Gastroesophageal sphincter (tissue), 3 donors: ENCODE results near the gene TMEM100.
A peak's percentile ranks its signal among the peaks of the same experiment; 100 is the strongest.

Source experiments
- POLR2A ChIP-seq, 2 donors: fragments of 450-650 bp; IDR thresholded peaks; one replicate each; pipeline ENCODE4 v1.6.1; 2017; ENCODE audit warnings: antibody characterized with exemption in 2 of 2, mild to moderate bottlenecking in 2 of 2, moderate library complexity in 1 of 2
- POLR2AphosphoS5 ChIP-seq: sonication (generic); formaldehyde crosslinking; IDR thresholded peaks from one replicate; pipeline ENCODE4 v1.6.1; 2017; ENCODE audit warnings: antibody characterized with exemption
- TF ChIP-seq, protein P1 (sequence below), 4 experiments: fragments of 200-600 bp in 2 of 4; fragments of 450-650 bp in 2 of 4; sonication (generic) in 1 of 4; IDR thresholded peaks; one replicate each; pipeline ENCODE4 v1.5.1; 2017 to 2019; ENCODE audit warnings: antibody characterized with exemption in 4 of 4, mild to moderate bottlenecking in 2 of 4, moderate library complexity in 2 of 4

- TF ChIP-seq, protein P1, sequence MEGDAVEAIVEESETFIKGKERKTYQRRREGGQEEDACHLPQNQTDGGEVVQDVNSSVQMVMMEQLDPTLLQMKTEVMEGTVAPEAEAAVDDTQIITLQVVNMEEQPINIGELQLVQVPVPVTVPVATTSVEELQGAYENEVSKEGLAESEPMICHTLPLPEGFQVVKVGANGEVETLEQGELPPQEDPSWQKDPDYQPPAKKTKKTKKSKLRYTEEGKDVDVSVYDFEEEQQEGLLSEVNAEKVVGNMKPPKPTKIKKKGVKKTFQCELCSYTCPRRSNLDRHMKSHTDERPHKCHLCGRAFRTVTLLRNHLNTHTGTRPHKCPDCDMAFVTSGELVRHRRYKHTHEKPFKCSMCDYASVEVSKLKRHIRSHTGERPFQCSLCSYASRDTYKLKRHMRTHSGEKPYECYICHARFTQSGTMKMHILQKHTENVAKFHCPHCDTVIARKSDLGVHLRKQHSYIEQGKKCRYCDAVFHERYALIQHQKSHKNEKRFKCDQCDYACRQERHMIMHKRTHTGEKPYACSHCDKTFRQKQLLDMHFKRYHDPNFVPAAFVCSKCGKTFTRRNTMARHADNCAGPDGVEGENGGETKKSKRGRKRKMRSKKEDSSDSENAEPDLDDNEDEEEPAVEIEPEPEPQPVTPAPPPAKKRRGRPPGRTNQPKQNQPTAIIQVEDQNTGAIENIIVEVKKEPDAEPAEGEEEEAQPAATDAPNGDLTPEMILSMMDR (IDR thresholded peaks at IDR 0.05), result no peak
- no peak for TF ChIP-seq POLR2A (IDR thresholded peaks at IDR 0.05)
- TF ChIP-seq POLR2AphosphoS5, result peak; percentile 87
Measured at GRCh38 chr17:55710410-55710809, 12.3 kb downstream of the TMEM100 start.
